GM21723 (cell line): ENCODE results near the gene ARX.
A peak's percentile ranks its signal among the peaks of the same experiment; 100 is the strongest.

Source experiments
- ATAC-seq: cut with Tn5 transposase; IDR thresholded peaks from one replicate; pipeline ENCODE4 v1.9.1; 2021; ENCODE audit warnings: mild to moderate bottlenecking, moderate library complexity; ENCODE audit not compliant: unreplicated experiment

The ARX gene

DNA sequence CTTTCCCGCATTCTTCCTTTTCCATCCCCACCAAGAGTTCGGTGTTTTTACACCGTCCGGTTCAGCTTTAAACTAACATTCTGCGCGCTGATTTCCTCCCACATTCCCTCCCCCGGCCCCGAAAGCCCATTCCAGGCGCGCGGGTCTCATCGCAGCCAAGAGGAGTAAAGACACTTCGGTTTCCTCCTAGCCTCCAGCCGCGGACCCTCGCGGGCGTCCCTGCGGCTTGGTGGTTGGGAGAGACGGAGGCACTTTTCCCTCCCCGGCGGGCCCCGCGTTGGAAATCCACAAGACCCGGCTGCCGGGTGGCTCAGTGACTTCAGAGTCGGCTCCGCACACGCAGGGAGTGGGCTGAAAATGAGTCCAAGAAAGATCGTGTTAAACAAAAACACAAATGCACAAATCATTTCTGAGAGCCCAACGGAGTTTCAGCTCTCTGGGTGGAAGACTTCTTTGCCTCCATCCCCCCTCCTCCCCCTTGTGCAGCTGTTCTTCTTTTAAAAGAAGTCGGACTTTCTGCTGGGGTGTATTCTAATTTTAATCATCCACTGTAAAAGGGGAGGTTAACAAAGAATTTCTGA, 2.0 kb upstream of the ARX start:
- no peak for ATAC-seq

GRCh38 chrX:25016938-25017598, 1.3 kb upstream of the ARX start:
- no peak for ATAC-seq

- no peak for ATAC-seq
Observed at GRCh38 chrX:25016361-25016671, 551 bp upstream of the ARX start.

DNA sequence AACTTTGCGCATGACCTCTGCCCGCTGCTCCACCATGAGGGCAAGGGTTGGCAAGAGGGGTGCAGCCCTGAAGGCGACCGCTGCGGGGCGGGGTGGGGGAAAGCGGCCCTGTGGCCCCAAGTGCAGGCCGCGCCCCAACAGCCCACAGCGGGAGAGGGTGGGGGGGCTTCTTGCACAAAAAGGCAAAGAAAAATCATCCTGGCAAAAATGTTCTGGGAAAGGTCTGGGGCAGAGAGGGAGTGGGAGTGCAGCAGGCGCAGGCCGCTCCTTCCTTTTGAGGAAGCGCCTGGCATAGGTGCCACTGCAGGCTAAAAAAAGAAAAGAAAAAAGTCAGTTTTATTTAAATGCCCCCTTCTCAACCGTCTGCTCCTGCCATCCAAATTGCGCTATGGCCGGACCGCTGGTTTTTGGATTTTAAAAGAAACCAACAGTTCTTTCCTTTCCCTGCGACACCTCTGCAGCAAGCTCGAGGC, 1.4 kb downstream of the ARX start:
- ATAC-seq = no peak

- no peak for ATAC-seq
Observed at GRCh38 chrX:25013632-25014365, 2.0 kb downstream of the ARX start.

DNA sequence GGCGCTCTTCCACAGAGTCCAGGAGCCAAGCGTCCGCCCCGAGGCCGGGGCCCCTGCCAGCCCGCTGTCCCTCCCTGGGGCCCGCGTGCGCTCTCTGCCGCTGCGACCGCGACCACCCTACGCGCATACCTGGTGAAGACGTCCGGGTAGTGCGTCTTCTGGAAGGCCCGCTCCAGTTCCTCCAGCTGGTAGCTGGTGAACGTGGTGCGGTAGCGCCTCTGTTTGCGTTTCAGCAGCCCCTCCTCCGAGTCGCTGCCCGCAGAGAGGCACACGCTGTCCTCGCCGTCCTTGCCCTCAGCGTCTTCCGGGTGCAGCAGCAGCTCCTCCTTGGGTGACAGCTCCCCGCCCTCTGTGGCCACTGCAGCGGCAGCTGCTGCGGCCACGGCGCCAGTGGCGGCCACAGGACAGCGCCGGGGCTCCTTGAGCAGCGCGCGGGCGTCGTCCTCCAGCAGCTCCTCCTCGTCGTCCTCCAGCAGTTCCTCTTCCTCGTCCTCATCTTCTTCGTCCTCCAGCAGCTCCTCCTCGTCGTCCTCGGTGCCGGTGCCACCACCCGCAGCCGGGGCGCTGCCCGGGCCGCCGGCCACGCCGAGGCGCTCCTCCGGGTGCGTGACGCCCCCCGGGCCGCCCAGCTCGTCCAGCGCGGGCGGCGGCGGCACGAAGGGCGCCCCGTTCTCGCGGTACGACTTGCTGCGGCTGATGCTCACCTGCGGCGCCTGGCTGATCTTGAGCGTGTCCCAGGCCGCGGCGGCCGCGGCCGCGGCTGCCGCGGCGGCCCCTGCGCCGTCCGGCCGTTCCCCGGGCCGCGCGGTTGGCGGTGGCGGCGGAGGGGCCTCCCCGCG, 2.8 kb downstream of the ARX start:
- no peak for ATAC-seq

DNA sequence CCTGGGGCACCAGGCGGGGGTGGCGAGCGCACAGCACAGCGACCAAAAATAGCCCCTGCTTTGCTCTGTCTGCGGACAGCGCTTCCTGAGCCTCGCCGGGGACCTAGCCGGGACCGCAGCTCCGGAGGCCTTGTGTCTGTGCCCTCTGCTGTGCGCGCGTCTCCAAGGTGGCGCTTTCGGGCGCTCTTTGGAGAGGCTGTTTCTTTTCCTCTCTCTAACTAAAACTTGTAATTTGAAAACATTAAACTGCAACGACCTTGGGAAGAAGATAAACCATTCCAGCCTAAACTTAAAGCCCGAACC, 3.4 kb downstream of the ARX start:
- no peak for ATAC-seq

GRCh38 chrX:25011589-25012432, 4.0 kb downstream of the ARX start:
- no peak for ATAC-seq

DNA sequence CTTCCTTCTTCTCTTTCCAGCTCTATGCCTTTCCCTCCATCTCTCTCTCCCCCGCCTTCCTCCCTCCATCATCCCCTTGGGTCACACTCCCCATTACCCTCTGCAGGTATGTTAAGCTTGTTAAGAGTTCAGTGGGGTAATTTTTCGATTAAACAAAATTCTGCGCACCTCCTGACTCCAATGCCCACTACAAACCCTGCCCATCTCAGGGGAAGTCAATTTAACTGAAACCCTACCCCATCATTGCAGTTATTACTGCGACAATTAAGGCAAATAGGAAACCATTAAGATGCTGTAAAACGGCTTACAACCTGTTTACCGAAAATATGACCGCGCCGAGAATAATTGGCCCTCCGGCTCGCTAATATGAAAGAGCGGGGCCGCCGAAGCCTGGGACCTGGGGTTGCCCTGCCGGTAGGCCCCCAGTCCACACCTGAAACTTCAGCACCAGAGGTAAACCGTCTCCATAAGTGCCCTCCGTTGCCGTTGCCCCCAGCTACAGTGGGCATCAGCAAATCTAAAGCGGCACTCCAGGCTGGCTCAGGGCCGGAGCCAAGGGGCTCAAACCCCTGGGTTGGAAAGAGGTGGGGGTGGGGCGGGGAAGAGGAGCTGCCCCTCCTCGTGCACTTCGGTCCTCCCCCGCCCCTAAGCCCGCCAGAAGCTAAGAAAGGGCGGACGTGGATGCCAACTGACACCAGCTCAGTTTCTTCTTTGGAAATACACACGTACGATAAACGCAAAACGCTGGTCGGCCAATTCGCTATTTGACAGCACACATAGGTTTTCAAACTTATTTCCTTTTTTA, 4.8 kb downstream of the ARX start:
- ATAC-seq = no peak

GRCh38 chrX:25009407-25009806, 6.4 kb downstream of the ARX start:
- no peak for ATAC-seq

DNA sequence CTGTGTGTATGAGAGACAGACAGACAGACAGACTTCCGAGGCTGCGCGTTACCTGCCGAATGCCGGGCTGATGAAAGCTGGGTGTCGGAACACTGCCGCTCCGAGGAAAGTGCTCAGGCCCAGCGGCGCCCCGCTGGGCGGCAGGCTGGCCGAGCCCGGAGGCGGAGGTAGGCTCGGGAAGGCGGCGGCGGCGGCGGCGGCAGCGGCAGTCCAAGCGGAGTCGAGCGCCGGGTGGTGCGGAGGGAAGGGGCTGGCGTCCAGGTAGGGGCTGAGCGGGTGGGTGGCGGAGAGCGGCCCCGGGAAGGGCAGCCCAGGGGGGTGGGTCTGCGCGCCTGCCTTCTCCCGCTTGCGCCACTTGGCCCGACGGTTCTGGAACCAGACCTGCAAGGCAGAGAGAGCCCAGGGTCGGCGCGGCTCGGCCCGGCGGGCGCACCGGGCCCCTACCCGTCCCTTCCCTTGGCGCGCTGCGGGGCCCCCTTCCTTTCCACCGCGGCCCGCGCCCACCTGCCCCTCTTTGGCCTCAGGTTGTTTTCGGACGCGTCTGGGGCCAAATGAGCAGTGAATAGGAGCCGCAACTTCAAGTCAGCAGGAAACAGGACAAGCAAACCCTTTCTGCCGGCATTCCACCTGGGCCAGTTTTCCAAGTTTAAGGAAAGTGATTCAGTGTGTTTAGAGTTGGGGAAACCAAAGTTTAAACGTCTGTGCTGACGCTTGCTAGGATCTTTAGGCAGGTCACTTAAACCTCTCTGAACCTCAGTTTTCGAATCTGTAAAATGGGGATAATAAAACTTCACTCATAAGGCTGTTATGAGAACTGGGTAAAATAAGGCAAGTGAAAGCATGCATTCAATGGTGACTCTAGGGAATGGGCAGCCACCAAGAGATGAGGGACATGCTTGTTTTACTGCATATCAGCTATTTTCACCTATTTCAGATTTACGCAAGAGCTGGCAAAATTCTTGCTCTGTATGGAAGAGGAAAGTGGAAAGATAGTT, 8.4 kb downstream of the ARX start:
- ATAC-seq = no peak

- no peak for ATAC-seq
Observed at GRCh38 chrX:25006586-25007058, 9.1 kb downstream of the ARX start.

GRCh38 chrX:25005382-25006185, 10.2 kb downstream of the ARX start:
- no peak for ATAC-seq

DNA sequence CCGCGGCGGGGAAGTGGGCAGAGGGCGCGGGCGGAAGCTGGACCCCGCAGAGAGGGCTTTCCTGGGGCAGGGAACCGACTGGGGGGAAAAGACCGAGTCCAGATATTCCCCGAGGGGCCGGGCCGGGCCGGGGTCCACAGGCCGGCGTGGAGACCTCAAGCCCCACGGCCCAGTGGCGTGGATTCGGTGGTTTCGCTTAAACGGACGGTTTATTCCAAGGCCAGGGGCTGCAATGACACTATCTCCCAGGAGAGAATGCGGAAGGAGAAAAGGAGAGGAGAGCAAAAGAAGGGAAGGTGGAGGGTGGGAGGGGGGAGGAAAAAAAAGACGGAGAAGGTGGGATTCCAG, 10.8 kb downstream of the ARX start:
- no peak for ATAC-seq

- no peak for ATAC-seq
Observed at GRCh38 chrX:25004485-25005032, 11.2 kb downstream of the ARX start.

GRCh38 chrX:25004040-25004439, 11.7 kb downstream of the ARX start:
- ATAC-seq = no peak

- peak; percentile 62 for ATAC-seq
Observed at GRCh38 chrX:25003066-25003849, 12.5 kb downstream of the ARX start.
